GM12878 (cell line): ENCODE results near the gene CCL11.

Source experiments
- CREB1 ChIP-seq: IDR thresholded peaks from 2 replicates; pipeline ENCODE4 v1.6.1; 2012; ENCODE audit warnings: low read depth, mild to moderate bottlenecking, inconsistent platforms
- CTCF ChIP-seq, 3 experiments: IDR thresholded peaks in 2 of 3; conservative IDR thresholded peaks in 1 of 3; 2 replicates each; pipeline ENCODE4 v1.5.1; 2011; ENCODE audit warnings: low read depth in 3 of 3, low read length in 3 of 3, mild to moderate bottlenecking in 3 of 3, control low read depth in 2 of 3, moderate library complexity in 2 of 3, inconsistent platforms in 1 of 3, mixed read lengths in 1 of 3; ENCODE audit not compliant: control insufficient read depth in 2 of 3, insufficient read depth in 1 of 3; ENCODE audit errors: extremely low read depth in 1 of 3
- ESRRA ChIP-seq: IDR thresholded peaks from 2 replicates; pipeline ENCODE4 v1.6.1; 2012; ENCODE audit warnings: mild to moderate bottlenecking, low read length, improper control_type of control experiment
- NFXL1 ChIP-seq: fragments of 450-650 bp; IDR thresholded peaks from 2 replicates; pipeline ENCODE4 v1.6.1; 2017; ENCODE audit warnings: antibody characterized with exemption, mild to moderate bottlenecking, borderline replicate concordance
- POLR2A ChIP-seq: IDR thresholded peaks from 2 replicates; pipeline ENCODE4 v1.6.1; 2011; ENCODE audit warnings: low read depth, mild to moderate bottlenecking, low read length
- POLR2AphosphoS2 ChIP-seq: IDR thresholded peaks from 2 replicates; pipeline ENCODE4 v1.6.1; 2011; ENCODE audit warnings: low read depth, mild to moderate bottlenecking, low read length, improper control_type of control experiment, moderate library complexity
- RAD21 ChIP-seq: IDR thresholded peaks from 2 replicates; pipeline ENCODE4 v1.6.1; 2011; ENCODE audit warnings: mild to moderate bottlenecking, low read depth, low read length, moderate library complexity; ENCODE audit not compliant: insufficient read depth
- TAF1 ChIP-seq: IDR thresholded peaks from 2 replicates; pipeline ENCODE4 v1.6.1; 2011; ENCODE audit warnings: mild to moderate bottlenecking, low read depth, low read length, borderline replicate concordance
- USF1 ChIP-seq: IDR thresholded peaks from 2 replicates; pipeline ENCODE4 v1.6.1; 2011; ENCODE audit warnings: borderline replicate concordance, low read depth, mild to moderate bottlenecking, moderate library complexity, mixed read lengths, low read length; ENCODE audit not compliant: insufficient read depth; ENCODE audit errors: extremely low read length
- ZBTB40 ChIP-seq: fragments of 450-650 bp; IDR thresholded peaks from 2 replicates; pipeline ENCODE4 v1.6.1; 2016; ENCODE audit warnings: mild to moderate bottlenecking, moderate library complexity, borderline replicate concordance
- ZSCAN29 ChIP-seq: fragments of 450-650 bp; IDR thresholded peaks from 2 replicates; pipeline ENCODE4 v1.6.1; 2017; ENCODE audit warnings: mild to moderate bottlenecking, moderate library complexity
- TF ChIP-seq, protein P1 (sequence below): fragments of 450-650 bp; IDR thresholded peaks from 2 replicates; pipeline ENCODE4 v1.6.1; 2017; ENCODE audit warnings: mild to moderate bottlenecking, low read depth, inconsistent platforms; ENCODE audit not compliant: poor library complexity, severe bottlenecking

DNA sequence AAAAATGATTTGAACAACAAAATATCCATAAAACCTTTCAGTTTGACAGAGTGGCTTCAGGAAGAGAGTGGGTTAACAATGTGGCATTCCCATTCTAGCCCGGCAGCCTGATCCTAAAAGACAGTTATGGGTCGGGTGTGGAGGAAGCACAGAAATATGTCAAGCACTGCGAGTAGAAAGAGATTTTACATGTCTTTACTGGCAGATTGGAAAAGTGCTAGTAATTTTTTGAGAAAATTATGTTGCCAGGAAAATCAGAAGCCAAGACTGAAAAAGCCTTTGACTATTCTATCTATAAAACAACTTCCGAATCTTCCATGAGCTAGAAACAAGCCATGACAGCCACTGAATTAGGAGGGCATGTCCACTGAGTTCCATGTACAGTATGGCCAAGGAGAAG is 24.7 kb upstream of the CCL11 start:
- TF ChIP-seq CREB1 (no peak), CTCF (IDR thresholded peaks at IDR 0.05 in 2 of 3, conservative IDR thresholded peaks at IDR 0.05 in 1 of 3; ENCODE audit: control insufficient read depth in 2 of 3, extremely low read depth in 1 of 3, insufficient read depth in 1 of 3, low read depth in 3 of 3, low read length in 3 of 3) (no peak), POLR2AphosphoS2 (no peak), NFXL1 (no peak), POLR2A (no peak), TAF1 (no peak), ESRRA (no peak), ZSCAN29 (no peak), RAD21 (no peak), USF1 (no peak), ZBTB40 (no peak)
- TF ChIP-seq, protein P1, sequence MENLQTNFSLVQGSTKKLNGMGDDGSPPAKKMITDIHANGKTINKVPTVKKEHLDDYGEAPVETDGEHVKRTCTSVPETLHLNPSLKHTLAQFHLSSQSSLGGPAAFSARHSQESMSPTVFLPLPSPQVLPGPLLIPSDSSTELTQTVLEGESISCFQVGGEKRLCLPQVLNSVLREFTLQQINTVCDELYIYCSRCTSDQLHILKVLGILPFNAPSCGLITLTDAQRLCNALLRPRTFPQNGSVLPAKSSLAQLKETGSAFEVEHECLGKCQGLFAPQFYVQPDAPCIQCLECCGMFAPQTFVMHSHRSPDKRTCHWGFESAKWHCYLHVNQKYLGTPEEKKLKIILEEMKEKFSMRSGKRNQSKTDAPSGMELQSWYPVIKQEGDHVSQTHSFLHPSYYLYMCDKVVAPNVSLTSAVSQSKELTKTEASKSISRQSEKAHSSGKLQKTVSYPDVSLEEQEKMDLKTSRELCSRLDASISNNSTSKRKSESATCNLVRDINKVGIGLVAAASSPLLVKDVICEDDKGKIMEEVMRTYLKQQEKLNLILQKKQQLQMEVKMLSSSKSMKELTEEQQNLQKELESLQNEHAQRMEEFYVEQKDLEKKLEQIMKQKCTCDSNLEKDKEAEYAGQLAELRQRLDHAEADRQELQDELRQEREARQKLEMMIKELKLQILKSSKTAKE: no peak
